Posterior cingulate gyrus (tissue), 11 donors: ENCODE measurements around the gene KCNQ1OT1.

Experiments used
- DNase-seq, 10 donors: peaks; one replicate each; pipeline versions ENCODE4 v3.0.0 to v3.0.0-alpha.2; 2020 to 2021; ENCODE audit warnings: mixed read lengths in 3 of 10
- intact Hi-C: fragments of 100-400 bp; cut with DNase I; formaldehyde crosslinking; loops from one replicate; pipeline ENCODE4 v1.15.1; 2023

The KCNQ1OT1 gene

GRCh38 chr11:2589538-2589934 lies 110.3 kb downstream of the KCNQ1OT1 start:
- peak in 8 of 10 donors; percentile 2 to 85 (median 11) for DNase-seq
- intact Hi-C loops = no loop called here

DNA sequence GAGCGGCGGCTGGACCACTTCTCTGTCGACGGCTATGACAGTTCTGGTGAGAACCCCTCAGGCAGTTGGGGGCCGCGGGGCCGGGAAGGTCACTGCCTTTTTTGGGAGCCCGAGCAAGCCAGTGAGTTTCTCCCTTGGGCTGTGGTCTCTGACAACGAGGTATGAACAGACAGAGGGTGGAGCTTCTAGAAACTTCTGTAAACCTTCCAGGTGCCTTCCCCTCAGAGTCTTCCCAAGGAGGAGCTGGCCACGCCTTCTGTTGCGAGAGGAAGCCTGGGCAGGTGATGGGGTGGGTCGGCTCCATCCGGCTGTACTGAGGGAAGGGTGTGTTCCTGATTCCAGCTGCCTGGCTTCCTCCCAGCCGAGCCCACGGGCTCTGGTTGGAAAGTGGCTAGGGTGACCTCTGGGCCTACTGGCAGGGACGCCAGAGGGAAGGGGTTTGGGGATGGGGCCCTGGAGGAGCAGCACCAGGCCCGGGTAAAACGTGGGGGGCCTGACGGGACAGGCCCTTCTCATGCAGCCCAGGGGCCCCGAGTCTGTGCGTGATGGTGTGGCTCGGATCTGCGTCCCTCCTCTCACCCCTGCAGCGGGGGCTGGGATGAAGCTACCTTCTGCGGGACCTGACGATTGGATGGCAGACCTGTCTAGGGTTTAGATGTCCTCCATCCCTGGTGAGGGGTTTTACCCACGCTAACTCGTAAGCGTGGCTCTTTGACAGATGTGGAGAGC lies 110.8 kb downstream of the KCNQ1OT1 start:
- intact Hi-C loops = no loop called here
- DNase-seq = peak in 7 of 10 donors; percentile 3 to 82 (median 9)

GRCh38 chr11:2587976-2588748 lies 111.6 kb downstream of the KCNQ1OT1 start:
- peak in 7 of 10 donors; percentile 1 to 81 (median 9) for DNase-seq
- intact Hi-C loops = no loop called here

DNA sequence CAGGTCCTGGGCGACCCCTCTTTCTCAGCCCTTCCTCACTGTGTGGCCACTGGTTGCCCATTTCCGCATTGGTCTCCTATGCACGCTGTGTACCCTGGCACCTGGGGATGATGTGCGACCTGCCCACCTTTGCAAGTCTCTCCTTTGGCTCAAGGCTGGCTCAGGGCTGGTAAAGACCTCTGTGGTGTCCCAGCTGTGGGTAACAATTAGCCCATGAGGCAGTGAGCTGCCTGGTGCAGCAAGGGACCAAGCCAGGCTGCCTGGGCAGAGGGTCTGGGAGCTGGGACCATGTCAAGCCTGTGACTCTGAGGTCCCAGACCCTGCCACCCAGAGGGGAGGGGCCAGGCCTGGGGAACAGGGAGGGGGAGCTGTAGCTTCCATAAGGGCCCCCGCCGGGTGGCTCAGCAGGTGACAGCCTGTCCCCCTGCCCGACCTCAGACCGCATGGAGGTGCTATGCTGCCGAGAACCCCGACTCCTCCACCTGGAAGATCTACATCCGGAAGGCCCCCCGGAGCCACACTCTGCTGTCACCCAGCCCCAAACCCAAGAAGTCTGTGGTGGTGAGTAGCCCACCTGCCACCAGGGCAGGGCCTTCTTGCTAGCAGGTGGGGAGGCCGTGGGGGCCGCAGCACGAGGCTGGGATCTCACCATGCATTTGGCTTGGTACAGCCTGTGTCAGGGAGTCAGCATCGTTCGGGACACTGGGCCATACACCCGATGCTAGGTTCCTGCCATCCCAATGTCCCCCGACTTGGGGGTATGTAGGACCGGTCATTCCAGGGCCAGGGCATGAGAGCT lies 112.5 kb downstream of the KCNQ1OT1 start:
- DNase-seq = peak in 8 of 10 donors; percentile 1 to 81 (median 6)
- intact Hi-C loops = no loop called here

DNA sequence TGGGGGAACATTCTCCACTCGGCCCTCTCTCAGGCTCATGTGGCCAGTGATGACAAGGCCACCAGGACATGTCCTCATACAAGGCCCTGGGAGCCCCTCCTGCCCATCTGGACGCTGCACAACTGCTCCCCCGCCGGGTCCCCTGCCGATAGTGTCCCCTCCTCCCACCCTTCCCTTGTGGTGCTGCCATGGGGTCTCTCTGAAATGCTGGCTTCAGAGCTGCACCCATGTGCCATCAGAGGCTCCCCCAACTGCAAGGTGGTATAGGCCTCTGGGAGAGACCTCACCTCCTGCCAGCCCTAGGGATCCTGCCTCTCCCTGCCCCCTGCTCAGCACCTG lies 113.0 kb downstream of the KCNQ1OT1 start:
- intact Hi-C loops = no loop called here
- peak in 4 of 10 donors; percentile 3 to 77 (median 7) for DNase-seq

GRCh38 chr11:2586087-2586792 lies 113.6 kb downstream of the KCNQ1OT1 start:
- DNase-seq = peak in 8 of 10 donors; percentile 1 to 72 (median 6)

GRCh38 chr11:2585566-2586086 lies 114.2 kb downstream of the KCNQ1OT1 start:
- intact Hi-C loops = no loop called here
- DNase-seq = peak in 6 of 10 donors; percentile 2 to 76 (median 19)

More at GRCh38 chr11:2586087-2586792, 113.6 kb downstream of the KCNQ1OT1 start:
- intact Hi-C loops = no loop called here

GRCh38 chr11:2584812-2585565 lies 114.8 kb downstream of the KCNQ1OT1 start:
- intact Hi-C loops = no loop called here
- DNase-seq = peak in 7 of 10 donors; percentile 1 to 84 (median 11)

DNA sequence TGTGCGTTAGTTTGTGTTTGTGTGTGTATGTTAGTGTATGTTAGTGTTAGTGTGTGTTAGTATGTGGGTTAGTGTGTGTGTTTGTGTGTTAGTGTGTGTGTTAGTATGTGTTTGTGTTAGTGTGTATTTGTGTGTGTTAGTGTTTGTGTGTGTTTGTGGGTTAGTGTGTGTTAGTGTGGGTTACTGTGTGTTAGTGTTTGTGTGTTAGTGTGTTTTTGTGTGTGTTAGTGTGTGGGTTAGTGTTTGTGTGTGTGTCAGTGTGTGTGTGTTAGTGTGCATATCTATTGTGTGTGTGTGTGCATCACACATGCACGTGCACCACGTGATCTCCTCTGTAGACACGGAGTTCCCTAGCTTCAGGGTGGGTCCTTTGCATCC lies 115.4 kb downstream of the KCNQ1OT1 start:
- DNase-seq = no peak
- intact Hi-C loops = no loop called here

DNA sequence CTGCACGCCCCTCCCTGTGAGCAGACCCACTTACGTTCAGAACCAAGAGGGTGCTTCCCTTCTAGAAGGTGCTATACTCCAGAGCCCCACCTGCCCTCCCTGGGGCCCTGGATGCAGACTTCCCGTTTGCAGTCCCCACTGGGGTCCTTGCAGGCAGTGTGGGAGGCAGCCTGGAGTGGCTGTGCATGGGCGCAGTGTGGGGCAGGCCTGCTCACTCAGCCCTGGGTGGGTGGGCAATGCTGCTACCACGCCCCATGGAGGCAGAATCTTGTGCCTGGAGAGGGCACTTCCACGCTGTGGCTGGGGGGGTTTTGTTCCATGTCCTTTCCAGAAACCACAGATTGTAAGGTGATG lies 116.2 kb downstream of the KCNQ1OT1 start:
- intact Hi-C loops = no loop called here
- DNase-seq = peak in 7 of 10 donors; percentile 0 to 57 (median 7)

GRCh38 chr11:2582946-2583604 lies 116.7 kb downstream of the KCNQ1OT1 start:
- intact Hi-C loops = no loop called here
- DNase-seq = peak in 7 of 10 donors; percentile 2 to 82 (median 13)

DNA sequence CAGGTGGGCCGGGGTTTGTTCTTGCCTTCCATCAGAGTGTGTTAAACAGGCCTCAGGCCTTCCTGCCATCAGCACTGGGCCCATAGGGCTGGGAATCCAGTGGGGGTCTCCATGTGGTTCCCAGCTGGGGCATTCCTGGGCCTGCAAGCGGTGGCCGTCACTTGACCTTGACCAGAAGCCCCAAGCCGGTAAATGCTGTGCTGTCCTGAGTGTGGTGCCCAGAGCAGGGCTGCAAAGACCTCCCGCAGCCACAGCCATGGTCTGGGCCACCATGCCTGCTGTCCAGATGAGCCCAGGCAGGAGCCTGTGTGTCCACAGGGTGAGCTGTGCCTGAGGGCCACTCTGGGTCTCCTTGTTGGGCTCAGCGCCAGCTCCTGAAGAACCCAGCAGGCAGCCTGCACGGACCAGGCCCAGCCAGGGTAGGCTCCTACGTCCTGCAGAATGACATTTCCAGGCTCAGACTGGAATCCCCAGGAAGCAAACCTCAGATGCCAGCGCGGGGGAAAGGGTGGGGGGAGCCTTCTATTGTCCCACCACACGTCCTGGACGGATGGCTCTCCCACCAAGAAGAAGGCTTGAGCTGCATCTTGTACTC lies 117.3 kb downstream of the KCNQ1OT1 start:
- intact Hi-C loops = no loop called here
- DNase-seq = peak in 6 of 10 donors; percentile 1 to 82 (median 26)

- intact Hi-C loops = no loop called here
- peak in 7 of 10 donors; percentile 1 to 72 (median 6) for DNase-seq
Observed at GRCh38 chr11:2581931-2582350, 117.9 kb downstream of the KCNQ1OT1 start.

DNA sequence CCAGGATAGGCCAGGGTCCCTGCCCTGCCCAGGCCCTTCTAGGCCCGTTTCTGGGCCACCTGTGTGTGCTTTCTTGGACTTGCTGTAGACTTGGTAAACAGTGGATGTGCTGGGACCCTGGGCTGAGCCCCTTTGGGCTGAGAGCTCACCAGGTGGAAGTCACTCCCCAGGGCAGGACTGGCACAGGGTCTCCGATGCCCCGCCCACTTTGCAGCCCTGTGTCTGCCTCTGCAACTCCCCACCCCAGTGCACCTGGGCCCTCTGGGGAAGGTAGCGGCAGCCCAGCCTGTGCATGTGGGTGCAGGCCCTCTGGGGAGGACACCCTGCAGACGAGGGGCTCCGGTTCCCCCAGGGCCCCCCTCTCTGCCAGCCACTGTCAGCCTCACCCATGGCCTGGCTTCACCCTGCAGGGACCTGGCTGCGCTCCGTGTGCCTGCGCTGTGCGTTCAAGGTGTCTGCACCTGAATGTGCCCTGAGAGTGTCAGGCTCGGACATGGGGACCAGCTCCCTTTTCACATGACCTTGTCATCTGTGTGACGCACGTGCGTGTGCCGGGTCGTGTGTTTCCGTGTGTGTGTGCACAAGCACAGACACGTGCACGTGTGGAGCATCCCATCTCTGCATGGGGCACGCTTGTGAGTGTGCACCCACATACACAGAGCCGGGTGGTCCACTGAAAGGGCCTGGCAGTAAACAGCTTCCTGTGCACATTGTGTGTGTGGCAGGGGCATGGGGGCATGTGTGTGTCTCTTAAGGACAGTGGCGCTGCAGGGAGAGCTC lies 118.5 kb downstream of the KCNQ1OT1 start:
- intact Hi-C loops = no loop called here
- peak in 7 of 10 donors; percentile 1 to 79 (median 14) for DNase-seq

- DNase-seq = peak in 9 of 10 donors; percentile 2 to 83 (median 6)
- intact Hi-C loops = no loop called here
Observed at GRCh38 chr11:2580571-2581001, 119.2 kb downstream of the KCNQ1OT1 start.

DNA sequence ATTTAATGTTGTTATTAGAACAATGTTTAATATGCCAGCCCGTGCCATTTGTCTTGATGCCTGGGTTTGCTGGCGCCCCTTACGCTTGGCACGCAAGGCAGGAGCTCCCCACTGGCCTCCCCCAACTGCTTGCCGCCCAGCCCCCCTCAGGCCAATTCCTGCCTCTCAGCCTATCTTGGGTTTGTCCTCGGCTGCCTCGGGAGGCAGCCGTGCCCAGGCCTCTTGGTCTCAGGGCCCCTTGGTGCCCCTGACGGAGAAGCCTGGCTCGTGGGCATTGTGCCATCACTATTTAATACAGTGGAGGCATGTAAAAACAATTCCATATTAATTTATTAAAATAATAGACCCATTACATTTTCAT lies 119.8 kb downstream of the KCNQ1OT1 start:
- intact Hi-C loops = no loop called here
- peak in 7 of 10 donors; percentile 1 to 60 (median 8) for DNase-seq

DNA sequence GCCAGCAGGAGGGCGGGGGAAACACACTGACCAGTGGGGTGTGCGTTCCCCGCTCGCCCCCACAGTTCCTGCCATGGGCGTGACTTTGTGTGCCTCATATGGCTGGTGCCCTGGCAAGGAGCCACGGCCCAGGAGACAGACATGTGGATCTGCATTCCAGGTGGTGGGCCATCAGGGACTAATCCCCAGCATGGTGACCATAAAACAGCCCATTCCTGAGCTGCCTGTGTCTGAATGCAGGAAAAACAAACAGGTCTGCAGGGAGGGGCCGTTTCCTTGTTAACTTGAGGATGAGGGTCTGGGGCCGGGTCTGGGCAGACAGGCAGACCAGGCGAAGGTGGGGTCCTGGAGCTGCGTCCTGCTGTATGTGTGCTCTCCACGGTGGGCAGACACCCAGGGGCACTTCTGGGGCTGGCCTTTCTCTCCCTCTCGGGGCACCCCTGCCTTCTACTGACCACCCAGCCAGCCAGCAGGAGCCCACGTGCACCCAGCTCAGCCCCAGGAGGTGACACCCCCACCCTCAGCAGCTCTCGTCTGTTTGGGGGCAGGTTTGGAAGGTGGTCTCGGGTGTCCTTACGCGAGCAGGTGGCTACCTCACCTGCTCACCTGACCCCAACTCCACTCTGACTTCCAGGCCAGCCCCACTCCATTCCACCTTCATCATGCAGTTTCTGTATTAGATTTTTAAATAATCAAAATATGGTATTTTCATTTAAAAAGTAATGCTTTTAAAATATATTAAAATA lies 120.3 kb downstream of the KCNQ1OT1 start:
- intact Hi-C loops = no loop called here
- peak in 9 of 10 donors; percentile 1 to 77 (median 6) for DNase-seq
